Head of caudate nucleus (tissue), 42 donors: ENCODE results near the gene EDAR.

Source experiments
- DNase-seq, 42 donors: peaks; one replicate each; pipeline versions ENCODE4 v3.0.0 to v3.0.0-alpha.2; 2020 to 2021; ENCODE audit warnings: mixed read lengths in 7 of 42
- intact Hi-C: fragments of 100-400 bp; cut with DNase I; formaldehyde crosslinking; loops from one replicate; pipeline ENCODE4 v1.15.0; 2022

The EDAR gene

GRCh38 chr2:108988796-108989713 lies at the start of gene EDAR:
Gene EDAR, minus strand, starts transcription at chr2:108989220. Its CDS starts 58,206 bp downstream, at chr2:108931014.
- DNase-seq, result peak in 22 of 42 donors; percentile 3 to 45 (median 24)
- intact Hi-C loops, result no loop called here

DNA sequence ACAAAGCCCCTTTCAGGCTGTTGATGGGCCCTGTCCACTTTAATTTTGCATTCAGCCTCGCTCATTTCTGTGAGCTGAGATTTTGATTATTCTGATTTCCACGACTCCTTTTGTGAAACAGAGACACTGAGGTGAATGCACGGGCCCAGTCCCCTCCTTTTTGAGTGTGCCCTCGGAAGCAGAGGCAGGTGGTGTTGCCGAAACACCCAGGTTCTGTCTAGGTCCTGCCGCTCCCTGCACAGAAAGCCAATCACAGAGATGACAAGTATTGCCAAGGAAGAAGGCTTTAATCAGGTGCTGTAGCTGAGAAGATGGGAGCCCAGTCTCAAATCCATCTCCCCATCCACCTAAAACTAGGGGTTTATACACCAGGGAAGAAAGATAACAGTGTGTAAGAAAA lies 44.2 kb upstream of the EDAR start:
- peak in 2 of 42 donors; percentile 19 to 41 for DNase-seq
- intact Hi-C loops, result no loop called here

DNA sequence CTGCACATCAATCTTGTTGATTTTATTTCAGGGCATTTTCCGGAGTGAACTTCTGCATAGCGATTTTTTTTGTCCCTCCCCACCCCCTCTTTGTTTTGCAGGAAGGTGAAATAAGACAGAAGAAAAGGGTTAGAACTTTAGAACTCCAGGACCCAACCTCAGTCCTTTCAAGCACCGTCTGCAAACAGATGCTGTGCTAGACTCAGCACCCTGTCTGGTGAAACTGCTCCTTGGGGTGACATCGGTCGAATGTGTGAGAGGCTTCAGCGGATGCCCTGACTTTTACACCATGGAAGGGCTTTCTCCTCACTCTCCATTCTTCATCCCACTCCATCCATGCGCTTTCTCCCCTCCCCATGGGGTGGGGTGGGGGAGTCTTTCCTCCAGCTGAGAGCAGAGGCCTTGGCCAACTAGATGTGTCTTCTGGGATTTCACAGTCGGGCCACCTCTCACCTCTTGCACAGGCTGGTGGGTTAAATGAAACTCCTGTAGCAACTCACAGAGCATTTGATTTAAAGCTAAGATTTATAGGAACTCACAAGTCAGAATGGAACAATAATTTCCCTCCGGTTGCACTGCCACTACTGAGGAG lies 43.3 kb upstream of the EDAR start:
- peak in 1 of 42 donors; percentile 21 for DNase-seq
- intact Hi-C loops, result no loop called here

- intact Hi-C loops, result no loop called here
- DNase-seq, result peak in 26 of 42 donors; percentile 5 to 58 (median 28)
Measured at GRCh38 chr2:109031476-109032228, 42.6 kb upstream of the EDAR start.

DNA sequence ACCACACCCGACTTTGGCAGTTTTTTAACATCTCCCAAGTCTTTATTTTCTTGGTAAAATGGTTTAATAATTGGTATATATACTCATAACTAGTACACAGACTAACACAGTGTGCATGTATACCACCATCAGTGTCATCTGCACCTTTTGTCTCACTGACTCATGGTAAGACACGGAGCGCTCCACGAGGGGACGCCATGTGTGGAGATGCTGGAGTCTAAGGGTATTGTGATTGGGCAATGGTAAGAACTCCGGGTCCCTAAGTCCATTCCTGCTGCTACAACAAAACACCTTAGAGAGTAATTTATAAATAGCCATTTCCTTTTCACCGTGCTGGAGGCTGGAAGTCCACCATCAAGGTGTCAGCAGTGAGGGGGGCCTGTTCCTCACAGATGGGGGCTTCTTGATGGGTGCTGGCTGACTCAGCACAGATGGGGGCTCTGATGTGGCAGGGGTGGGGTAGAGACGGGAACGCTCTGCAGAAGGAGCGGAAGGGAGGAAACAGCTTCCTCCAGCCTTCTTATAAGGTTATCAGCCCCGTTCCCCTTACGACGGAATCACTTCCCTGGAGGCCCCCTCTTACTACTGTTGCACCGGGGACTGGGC lies 42.0 kb upstream of the EDAR start:
- intact Hi-C loops, result no loop called here

GRCh38 chr2:109029490-109030201 lies 40.6 kb upstream of the EDAR start:
- peak in 1 of 42 donors; percentile 11 for DNase-seq

More for the DNA sequence above, 42.0 kb upstream of the EDAR start:
- DNase-seq, result peak in 1 of 42 donors; percentile 22

GRCh38 chr2:109028738-109029489 lies 39.9 kb upstream of the EDAR start:
- intact Hi-C loops, result no loop called here
- DNase-seq, result no peak

More at GRCh38 chr2:109029490-109030201, 40.6 kb upstream of the EDAR start:
- intact Hi-C loops, result no loop called here

DNA sequence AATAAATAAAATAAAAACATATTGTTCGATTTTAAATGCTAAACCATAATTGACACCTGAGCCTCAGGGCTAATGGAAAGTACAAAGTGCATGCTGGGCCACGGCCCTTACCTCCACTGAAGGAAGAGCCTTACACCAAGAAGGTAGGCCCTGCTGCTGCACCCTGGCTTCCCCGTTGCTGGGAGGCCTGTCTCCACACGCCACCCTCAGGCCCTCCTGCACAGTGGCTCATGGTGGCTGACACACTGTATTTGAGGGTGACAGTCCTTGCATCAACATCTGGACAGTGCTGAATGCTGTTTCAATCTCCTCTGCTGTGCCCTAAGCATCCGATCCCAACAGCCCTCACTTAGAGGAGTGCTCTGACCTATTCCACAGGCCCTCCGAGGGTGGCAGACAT lies 39.3 kb upstream of the EDAR start:
- no peak for DNase-seq
- intact Hi-C loops, result no loop called here

GRCh38 chr2:109027702-109028101 lies 38.7 kb upstream of the EDAR start:
- no peak for DNase-seq
- intact Hi-C loops, result no loop called here

- DNase-seq, result no peak
- intact Hi-C loops, result no loop called here
Measured at GRCh38 chr2:109024477-109024876, 35.5 kb upstream of the EDAR start.

GRCh38 chr2:109021895-109022300 lies 32.9 kb upstream of the EDAR start:
- intact Hi-C loops, result no loop called here

DNA sequence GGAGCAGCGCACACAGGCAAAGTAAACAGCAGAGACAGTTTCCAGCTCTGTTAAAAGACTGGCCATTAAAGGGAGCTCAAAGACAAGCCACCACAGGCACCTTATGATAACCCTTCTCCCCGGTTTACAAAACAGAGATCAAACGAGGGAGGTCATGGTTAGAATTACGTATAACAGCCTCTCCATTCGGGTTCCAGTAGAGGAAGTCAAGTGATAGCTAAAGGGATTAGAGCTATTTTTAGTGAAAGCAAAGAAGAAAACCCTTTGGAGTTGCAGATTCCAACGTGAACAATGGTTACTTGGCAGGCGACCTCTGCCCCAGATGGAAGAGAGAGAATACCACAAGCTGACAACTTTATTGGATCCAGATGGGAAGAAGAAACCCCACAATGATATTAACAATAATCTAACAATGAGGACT lies 31.2 kb upstream of the EDAR start:
- DNase-seq, result no peak
- intact Hi-C loops, result no loop called here

More at GRCh38 chr2:109021895-109022300, 32.9 kb upstream of the EDAR start:
- no peak for DNase-seq

GRCh38 chr2:109018452-109018851 lies 29.4 kb upstream of the EDAR start:
- DNase-seq, result no peak
- intact Hi-C loops, result no loop called here

DNA sequence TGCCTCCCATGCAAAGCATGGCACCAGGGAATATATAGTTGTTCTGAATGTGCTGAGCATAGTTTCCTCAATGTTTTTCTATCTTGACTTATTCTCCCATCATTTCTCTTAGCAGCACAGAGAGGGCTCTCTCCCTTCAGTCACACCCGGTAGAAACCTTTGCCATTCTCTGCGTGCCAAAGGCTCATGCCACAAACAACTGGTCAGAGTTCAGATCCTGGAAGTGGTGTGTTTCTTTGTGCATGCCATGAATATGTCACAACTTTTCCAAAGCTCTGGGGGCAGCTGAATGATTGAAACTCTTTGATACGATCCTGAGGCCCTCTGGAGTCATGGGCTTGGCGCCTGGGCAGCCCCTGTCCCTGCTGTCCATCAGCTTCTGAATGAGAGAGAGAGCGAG lies 28.0 kb upstream of the EDAR start:
- no peak for DNase-seq

GRCh38 chr2:109016376-109016775 lies 27.4 kb upstream of the EDAR start:
- DNase-seq, result no peak
- intact Hi-C loops, result no loop called here

More for the DNA sequence above, 28.0 kb upstream of the EDAR start:
- intact Hi-C loops, result no loop called here

GRCh38 chr2:109014476-109014875 lies 25.5 kb upstream of the EDAR start:
- intact Hi-C loops, result no loop called here

GRCh38 chr2:109013051-109013450 lies 24.0 kb upstream of the EDAR start:
- intact Hi-C loops, result no loop called here
- DNase-seq, result no peak

More at GRCh38 chr2:109014476-109014875, 25.5 kb upstream of the EDAR start:
- no peak for DNase-seq
